Coronary artery (tissue), 2 donors: Measurements from ENCODE around the gene SEMG2.

ENCODE experiments used
- DNase-seq: peaks from one replicate; pipeline ENCODE4 v3.0.0-alpha.2; 2017; ENCODE audit warnings: low spot score
- H3K27ac ChIP-seq, 2 donors: fragments of 200-600 bp; sonication (generic); one replicate each; pipeline ENCODE4 v1.5.1; 2016 to 2019
- H3K4me3 ChIP-seq: fragments of 200-600 bp; sonication (generic); 2 replicates; pipeline ENCODE4 v1.5.1; 2016; ENCODE audit warnings: mild to moderate bottlenecking, moderate library complexity
- TF ChIP-seq, protein P1 (sequence below): fragments of 200-600 bp; sonication (generic); IDR thresholded peaks from one replicate; pipeline ENCODE4 v1.5.1; 2019; ENCODE audit warnings: antibody characterized with exemption

The SEMG2 gene, protein sequence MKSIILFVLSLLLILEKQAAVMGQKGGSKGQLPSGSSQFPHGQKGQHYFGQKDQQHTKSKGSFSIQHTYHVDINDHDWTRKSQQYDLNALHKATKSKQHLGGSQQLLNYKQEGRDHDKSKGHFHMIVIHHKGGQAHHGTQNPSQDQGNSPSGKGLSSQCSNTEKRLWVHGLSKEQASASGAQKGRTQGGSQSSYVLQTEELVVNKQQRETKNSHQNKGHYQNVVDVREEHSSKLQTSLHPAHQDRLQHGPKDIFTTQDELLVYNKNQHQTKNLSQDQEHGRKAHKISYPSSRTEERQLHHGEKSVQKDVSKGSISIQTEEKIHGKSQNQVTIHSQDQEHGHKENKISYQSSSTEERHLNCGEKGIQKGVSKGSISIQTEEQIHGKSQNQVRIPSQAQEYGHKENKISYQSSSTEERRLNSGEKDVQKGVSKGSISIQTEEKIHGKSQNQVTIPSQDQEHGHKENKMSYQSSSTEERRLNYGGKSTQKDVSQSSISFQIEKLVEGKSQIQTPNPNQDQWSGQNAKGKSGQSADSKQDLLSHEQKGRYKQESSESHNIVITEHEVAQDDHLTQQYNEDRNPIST

DNA sequence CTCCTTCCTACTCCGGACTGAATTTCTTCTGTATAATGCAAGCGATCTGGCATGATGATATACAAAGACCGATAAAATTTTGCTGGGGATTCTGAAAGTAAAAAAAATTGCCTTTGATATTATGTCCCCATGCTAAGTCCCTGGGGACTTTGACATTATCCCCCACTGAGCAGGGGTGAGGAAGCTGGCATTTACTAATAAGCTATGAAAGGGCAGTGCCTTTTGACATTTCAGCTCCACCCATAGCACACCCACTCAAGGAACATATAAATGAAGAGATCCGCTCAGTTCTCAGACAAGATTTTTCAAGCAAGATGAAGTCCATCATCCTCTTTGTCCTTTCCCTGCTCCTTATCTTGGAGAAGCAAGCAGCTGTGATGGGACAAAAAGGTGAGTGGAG is at the start of gene SEMG2:
SEMG2 (plus strand) TSS at position 298 of the 400 bp plus-strand sequence; CDS start at position 315, 17 bp downstream.
- no peak within 1 kb of the TSS for H3K4me3 ChIP-seq
- H3K27ac ChIP-seq: no peak within 1 kb of the TSS
- TF ChIP-seq, protein P1, sequence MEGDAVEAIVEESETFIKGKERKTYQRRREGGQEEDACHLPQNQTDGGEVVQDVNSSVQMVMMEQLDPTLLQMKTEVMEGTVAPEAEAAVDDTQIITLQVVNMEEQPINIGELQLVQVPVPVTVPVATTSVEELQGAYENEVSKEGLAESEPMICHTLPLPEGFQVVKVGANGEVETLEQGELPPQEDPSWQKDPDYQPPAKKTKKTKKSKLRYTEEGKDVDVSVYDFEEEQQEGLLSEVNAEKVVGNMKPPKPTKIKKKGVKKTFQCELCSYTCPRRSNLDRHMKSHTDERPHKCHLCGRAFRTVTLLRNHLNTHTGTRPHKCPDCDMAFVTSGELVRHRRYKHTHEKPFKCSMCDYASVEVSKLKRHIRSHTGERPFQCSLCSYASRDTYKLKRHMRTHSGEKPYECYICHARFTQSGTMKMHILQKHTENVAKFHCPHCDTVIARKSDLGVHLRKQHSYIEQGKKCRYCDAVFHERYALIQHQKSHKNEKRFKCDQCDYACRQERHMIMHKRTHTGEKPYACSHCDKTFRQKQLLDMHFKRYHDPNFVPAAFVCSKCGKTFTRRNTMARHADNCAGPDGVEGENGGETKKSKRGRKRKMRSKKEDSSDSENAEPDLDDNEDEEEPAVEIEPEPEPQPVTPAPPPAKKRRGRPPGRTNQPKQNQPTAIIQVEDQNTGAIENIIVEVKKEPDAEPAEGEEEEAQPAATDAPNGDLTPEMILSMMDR: no peak
- no peak for DNase-seq

DNA sequence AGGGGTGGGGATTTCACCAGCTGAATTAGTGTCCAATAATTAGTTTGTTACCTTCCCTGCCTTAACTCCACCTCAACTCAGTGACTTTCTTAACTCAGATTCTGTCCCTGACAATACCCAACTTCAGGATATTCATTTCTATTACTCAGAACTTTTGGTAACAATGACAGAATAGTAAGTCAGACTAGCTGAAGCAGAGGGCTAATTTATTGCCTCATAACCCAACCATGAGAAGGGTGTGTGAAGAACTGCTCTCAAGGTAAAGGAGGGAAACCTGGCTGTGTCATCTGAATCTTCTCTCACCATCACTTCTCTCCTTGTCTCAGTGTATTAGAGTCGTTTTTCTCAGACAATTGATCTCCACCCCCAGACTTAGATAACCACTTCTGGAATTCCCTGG is 47.7 kb upstream of the SEMG2 start:
- H3K27ac ChIP-seq: no peak overlapping the region
- TF ChIP-seq, protein P1: no peak
- no peak for DNase-seq
- H3K4me3 ChIP-seq: no peak overlapping the region

DNA sequence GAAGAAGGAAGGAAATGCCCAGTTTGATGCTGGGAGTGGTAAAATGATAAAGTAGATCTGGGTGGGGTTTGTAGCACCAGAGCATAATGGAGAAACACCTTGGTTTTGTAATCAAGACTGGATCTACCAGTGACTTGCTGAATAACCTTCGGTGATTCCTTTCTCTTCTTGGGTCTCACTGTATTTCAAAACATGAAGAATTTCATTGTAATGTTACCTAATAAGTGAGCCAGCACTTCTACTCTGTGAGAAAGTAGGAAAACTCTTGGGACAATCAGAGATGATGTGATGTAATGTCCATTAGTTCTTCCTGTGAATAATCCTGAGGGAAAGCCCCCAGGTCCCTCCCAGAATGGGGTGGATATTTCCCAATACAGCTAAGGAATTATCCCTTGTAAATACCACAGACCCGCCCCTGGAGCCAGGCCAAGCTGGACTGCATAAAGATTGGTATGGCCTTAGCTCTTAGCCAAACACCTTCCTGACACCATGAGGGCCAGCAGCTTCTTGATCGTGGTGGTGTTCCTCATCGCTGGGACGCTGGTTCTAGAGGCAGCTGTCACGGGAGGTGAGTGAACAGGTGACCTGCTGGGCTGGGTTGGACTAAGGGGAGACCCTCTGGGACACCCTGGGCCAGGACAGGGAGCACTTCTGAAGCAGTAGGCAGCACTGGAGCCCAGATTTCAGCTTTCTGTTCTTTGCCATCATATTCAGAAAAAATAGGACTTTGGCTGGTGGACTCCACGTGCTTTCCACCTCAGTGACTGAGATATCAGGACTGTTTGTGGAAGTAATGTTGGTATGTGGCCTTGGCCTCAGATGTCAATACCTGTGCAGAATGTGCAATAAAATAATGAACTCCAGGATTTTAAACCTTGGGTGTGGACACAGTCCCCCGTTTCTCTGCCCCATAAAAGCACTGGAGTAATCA is 46.5 kb upstream of the SEMG2 start, which contains the start of gene PI3:
PI3 (plus strand) TSS at position 469 of the 931 bp plus-strand sequence; CDS start at position 490, 21 bp downstream.
- TF ChIP-seq, protein P1: no peak
- Histone ChIP-seq H3K27ac (no peak within 1 kb of the TSS), H3K4me3 (no peak within 1 kb of the TSS)
- DNase-seq: no peak

DNA sequence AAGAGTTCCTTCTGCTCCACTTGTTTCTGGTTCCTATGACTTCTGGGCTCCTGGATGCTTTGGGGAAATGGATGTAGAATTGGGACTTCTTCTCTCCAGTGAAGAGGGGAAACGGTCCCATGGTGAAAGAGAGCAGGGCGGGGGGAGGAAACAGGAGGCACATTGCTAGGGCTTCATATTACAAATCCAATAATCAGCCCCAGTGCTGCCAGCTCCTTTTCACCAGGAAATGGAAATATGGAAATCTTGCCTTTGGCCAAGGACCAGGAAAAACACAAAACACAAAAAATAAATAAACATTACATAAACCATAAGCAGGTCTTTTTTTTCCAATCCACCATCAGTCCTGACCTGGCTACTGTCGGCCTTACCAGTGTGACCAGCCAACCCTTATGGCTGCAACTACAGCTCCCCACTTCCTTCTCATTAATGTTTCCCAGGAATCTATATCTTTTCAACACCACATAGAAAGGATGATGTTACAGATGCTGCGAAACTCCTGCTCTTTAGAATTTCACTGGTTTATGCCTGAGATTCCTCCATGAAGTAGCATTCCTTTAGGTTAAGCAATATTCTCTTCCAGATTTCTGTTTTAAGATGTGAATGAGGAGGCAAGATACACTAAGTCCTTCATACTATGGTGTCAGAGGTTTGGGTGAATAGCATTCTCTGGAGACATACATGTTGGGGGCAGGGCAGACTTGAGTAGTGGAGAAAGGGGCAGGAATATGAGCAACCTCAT is 44.5 kb upstream of the SEMG2 start:
- Histone ChIP-seq H3K4me3 (no peak overlapping the region), H3K27ac (no peak overlapping the region)
- no peak for DNase-seq
- TF ChIP-seq, protein P1: no peak

DNA sequence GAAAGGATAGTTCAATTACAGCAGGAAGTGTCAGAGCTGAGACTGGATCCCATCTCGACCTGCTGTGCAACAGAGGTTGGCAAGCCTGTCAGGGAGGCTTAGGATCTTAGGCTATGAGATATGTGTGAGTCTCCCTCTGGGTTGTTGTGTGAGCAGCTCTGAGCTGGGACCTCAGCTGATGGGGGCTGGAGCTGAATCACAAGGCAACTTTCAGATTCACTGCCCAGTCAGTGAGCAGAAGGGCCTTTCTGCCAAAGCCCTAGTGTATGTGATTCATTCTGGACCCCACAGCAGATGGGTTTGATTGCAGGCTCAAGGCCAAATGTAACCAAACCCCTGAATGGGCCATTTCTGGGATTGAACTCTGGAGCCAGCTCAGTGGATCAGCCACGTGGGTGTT is 42.0 kb upstream of the SEMG2 start:
- no peak for DNase-seq
- TF ChIP-seq, protein P1: no peak
- no peak overlapping the region for H3K27ac ChIP-seq
- H3K4me3 ChIP-seq: no peak overlapping the region

DNA sequence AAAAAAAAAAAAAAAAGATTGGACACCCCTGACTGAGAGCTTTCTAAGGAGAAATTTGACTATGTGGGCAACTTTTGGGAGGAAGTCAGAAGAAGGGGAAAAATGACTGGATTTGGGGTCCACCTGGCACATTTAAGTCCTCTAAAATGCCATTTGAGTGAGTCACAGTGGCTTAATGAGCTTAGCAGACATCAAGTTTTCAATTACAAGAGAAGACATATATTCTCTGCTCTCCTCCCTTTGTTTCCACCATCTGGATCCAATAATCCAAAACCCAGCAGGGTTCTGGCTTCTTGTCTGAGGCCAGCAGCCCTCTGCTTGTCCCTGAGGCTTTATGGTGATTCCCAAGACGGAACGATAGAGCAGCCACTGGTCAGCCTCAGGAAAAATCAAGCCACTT is 39.5 kb upstream of the SEMG2 start:
- Histone ChIP-seq H3K4me3 (no peak overlapping the region), H3K27ac (no peak overlapping the region)
- no peak for DNase-seq
- TF ChIP-seq, protein P1: no peak
